H1 (cell line): Measurements from ENCODE around the gene FAM177B. TPM values are rescaled to one million over a fixed set of nuclear protein-coding genes. Genes with fewer than 3 reads are reported as not detected.
"Not testable (repeated sequence)": the region's sequence is repeated elsewhere in the genome, so short reads cannot be mapped to it uniquely, and the experiment has no call there.

Experiments
- CTCF ChIA-PET: fragments of 300-600 bp; sonication (Branson Sonifier 250); formaldehyde crosslinking; loops from one replicate; lab custom pipeline; 2021; ENCODE audit not compliant: partially characterized antibody; lab: Charles Lee
- POLR2A ChIA-PET: fragments of 300-600 bp; sonication (Branson Sonifier 250); formaldehyde crosslinking; loops from one replicate; lab custom pipeline; 2021; ENCODE audit warnings: inconsistent platforms; ENCODE audit not compliant: partially characterized antibody; lab: Charles Lee
- DNase-seq, 2 experiments: peaks; one replicate each; pipeline versions ENCODE4 v3.0.0 to v3.0.0-alpha.2; 2010 to 2022; ENCODE audit warnings: low spot score in 2 of 2, low read depth in 1 of 2, mixed read lengths in 1 of 2
- FAIRE-seq: peaks from 2 replicates; lab custom pipeline; 2011; peaks lifted over from hg19 to GRCh38; lab: Jason Lieb, UNC
- H2AFZ ChIP-seq: 2 replicates; pipeline ENCODE4 v1.8.1; 2012; ENCODE audit warnings: low read length, inconsistent platforms
- H2AK5ac ChIP-seq: 2 replicates; pipeline ENCODE4 v1.6.1; 2013; ENCODE audit warnings: low read depth, low read length
- H2BK120ac ChIP-seq: replicated peaks from 2 replicates; pipeline ENCODE3; 2013; ENCODE audit warnings: low read depth, low read length, inconsistent platforms
- H2BK12ac ChIP-seq: 2 replicates; pipeline ENCODE4 v1.6.1; 2013; ENCODE audit warnings: low read depth, low read length
- H2BK15ac ChIP-seq: 2 replicates; pipeline ENCODE4 v1.6.1; 2013; ENCODE audit warnings: low read length
- H2BK20ac ChIP-seq: 2 replicates; pipeline ENCODE4 v1.6.1; 2013; ENCODE audit warnings: low read length
- H2BK5ac ChIP-seq: 2 replicates; pipeline ENCODE4 v1.6.1; 2013; ENCODE audit warnings: low read depth, low read length
- H3K14ac ChIP-seq: 2 replicates; pipeline ENCODE4 v1.6.1; 2013; ENCODE audit warnings: inconsistent platforms; ENCODE audit not compliant: insufficient read length
- H3K18ac ChIP-seq: 2 replicates; pipeline ENCODE4 v1.6.1; 2013; ENCODE audit warnings: low read length; ENCODE audit errors: extremely low read depth
- H3K23ac ChIP-seq: 2 replicates; pipeline ENCODE4 v1.6.1; 2013; ENCODE audit warnings: inconsistent platforms; ENCODE audit not compliant: insufficient read length
- H3K23me2 ChIP-seq: 2 replicates; pipeline ENCODE4 v1.6.1; 2013; ENCODE audit warnings: low read depth, low read length
- H3K27ac ChIP-seq: 2 replicates; pipeline ENCODE4 v1.6.1; 2011; ENCODE audit warnings: low read depth, low read length, inconsistent platforms
- H3K27me3 ChIP-seq, 4 experiments: replicated peaks in 1 of 4; 1 replicate in 1 of 4; 2 replicates in 3 of 4; pipeline versions ENCODE4 v1.6.1 to v1.8.1; 2011 to 2013; ENCODE audit warnings: low read length in 3 of 4, mild to moderate bottlenecking in 3 of 4, inconsistent platforms in 2 of 4, mixed read lengths in 2 of 4, moderate library complexity in 1 of 4; ENCODE audit not compliant: control insufficient read depth in 3 of 4, insufficient read depth in 3 of 4; ENCODE audit errors: extremely low read depth in 1 of 4
- H3K36me3 ChIP-seq, 4 experiments: 2 replicates each; pipeline versions ENCODE4 v1.6.1 to v1.8.1; 2011 to 2013; ENCODE audit warnings: mild to moderate bottlenecking in 4 of 4, low read length in 3 of 4, moderate library complexity in 2 of 4, control low read depth in 1 of 4, inconsistent platforms in 1 of 4; ENCODE audit not compliant: insufficient read depth in 4 of 4, control insufficient read depth in 2 of 4
- H3K4ac ChIP-seq: replicated peaks from 2 replicates; pipeline ENCODE3; 2013; ENCODE audit warnings: low read length, low read depth, mixed read lengths, inconsistent platforms; ENCODE audit not compliant: insufficient read length
- H3K4me1 ChIP-seq, 4 experiments: replicated peaks in 1 of 4; 1 replicate in 1 of 4; 2 replicates in 3 of 4; pipeline versions ENCODE4 v1.6.1 to v1.8.1; 2011 to 2013; ENCODE audit warnings: low read length in 3 of 4, inconsistent platforms in 2 of 4, mixed read lengths in 1 of 4; ENCODE audit not compliant: insufficient read depth in 4 of 4, control insufficient read depth in 3 of 4
- H3K4me2 ChIP-seq, 2 experiments: 2 replicates each; pipeline versions ENCODE4 v1.6.1 to v1.8.1; 2011 to 2013; ENCODE audit warnings: low read depth in 2 of 2, low read length in 2 of 2, control low read depth in 1 of 2, inconsistent platforms in 1 of 2, mild to moderate bottlenecking in 1 of 2; ENCODE audit not compliant: insufficient read depth in 1 of 2
- H3K4me3 ChIP-seq, 4 experiments: fragments of 200-600, 300-600 bp in 1 of 4; sonication (generic), shearing (Covaris generic), sonication (Bioruptor Twin) in 1 of 4; 2 replicates each; pipeline versions ENCODE4 v1.5.1 to v1.8.1; 2011 to 2016; ENCODE audit warnings: low read length in 4 of 4, low read depth in 3 of 4, control low read depth in 2 of 4, inconsistent platforms in 2 of 4, mild to moderate bottlenecking in 2 of 4, mixed read lengths in 1 of 4, moderate library complexity in 1 of 4; ENCODE audit not compliant: insufficient read depth in 2 of 4; ENCODE audit errors: extremely low read depth in 1 of 4
- H3K56ac ChIP-seq: replicated peaks from 2 replicates; pipeline ENCODE3; 2013; ENCODE audit warnings: low read depth, mild to moderate bottlenecking, mixed read lengths, low read length, inconsistent platforms; ENCODE audit not compliant: insufficient read length
- H3K79me1 ChIP-seq: 2 replicates; pipeline ENCODE4 v1.6.1; 2013; ENCODE audit warnings: low read depth, low read length, control low read depth
- H3K79me2 ChIP-seq, 2 experiments: 2 replicates each; pipeline versions ENCODE4 v1.6.1 to v1.8.1; 2012 to 2013; ENCODE audit warnings: low read length in 2 of 2, mild to moderate bottlenecking in 2 of 2, inconsistent platforms in 1 of 2; ENCODE audit not compliant: insufficient read depth in 2 of 2, control insufficient read depth in 1 of 2
- H3K9ac ChIP-seq, 4 experiments: replicated peaks in 1 of 4; 1 replicate in 1 of 4; 2 replicates in 3 of 4; pipeline versions ENCODE4 v1.6.1 to v1.8.1; 2011 to 2013; ENCODE audit warnings: low read depth in 3 of 4, low read length in 3 of 4, control low read depth in 2 of 4, mild to moderate bottlenecking in 2 of 4, moderate library complexity in 2 of 4, inconsistent platforms in 1 of 4; ENCODE audit errors: extremely low read depth in 1 of 4
- H3K9me3 ChIP-seq, 2 experiments: 2 replicates each; pipeline versions ENCODE4 v1.6.1 to v1.8.1; 2012 to 2013; ENCODE audit warnings: mild to moderate bottlenecking in 2 of 2, moderate library complexity in 2 of 2, control low read depth in 1 of 2, inconsistent platforms in 1 of 2, low read depth in 1 of 2, low read length in 1 of 2, mixed read lengths in 1 of 2; ENCODE audit not compliant: insufficient read depth in 2 of 2
- H4K20me1 ChIP-seq, 2 experiments: replicated peaks in 1 of 2; 2 replicates each; pipeline versions ENCODE3 to v1.8.1; 2011 to 2013; ENCODE audit warnings: inconsistent platforms in 2 of 2, low read length in 2 of 2, mild to moderate bottlenecking in 1 of 2; ENCODE audit not compliant: insufficient read depth in 2 of 2, control insufficient read depth in 1 of 2
- H4K5ac ChIP-seq: 2 replicates; pipeline ENCODE4 v1.6.1; 2013; ENCODE audit warnings: low read length, low read depth, mixed read lengths, inconsistent platforms; ENCODE audit not compliant: insufficient read length
- H4K8ac ChIP-seq: 2 replicates; pipeline ENCODE4 v1.8.0; 2013; ENCODE audit warnings: mild to moderate bottlenecking, moderate library complexity, low read length, inconsistent platforms; ENCODE audit not compliant: insufficient read depth; ENCODE audit errors: extremely low read depth
- H4K91ac ChIP-seq: replicated peaks from 2 replicates; pipeline ENCODE3; 2013; ENCODE audit warnings: low read length, mixed read lengths, inconsistent platforms; ENCODE audit not compliant: insufficient read length
- CEBPB ChIP-seq: IDR thresholded peaks from 2 replicates; pipeline ENCODE4 v1.6.1; 2012; ENCODE audit warnings: low read depth, low read length
- WGBS, 2 experiments: shearing (Covaris generic) in 1 of 2; methylation state at CpG; one replicate each; pipeline versions ENCODE4 v1.1.6 to v1.1.7; 2013 to 2015; ENCODE audit warnings: low lambda C conversion rate in 2 of 2, mixed read lengths in 2 of 2, inconsistent platforms in 1 of 2, low coverage in 1 of 2, missing lambda C conversion rate in 1 of 2; ENCODE audit not compliant: insufficient replicate concordance in 2 of 2, insufficient coverage in 1 of 2, insufficient read length in 1 of 2; ENCODE audit errors: extremely low coverage in 1 of 2, missing lambda C conversion rate in 1 of 2; 5-methylcytosine and 5-hydroxymethylcytosine counted together
- polyA plus RNA-seq, 7 experiments: library from polyadenylated mRNA; depleted of rRNA in 3 of 7; stranded (reverse) in 5 of 7; unstranded in 2 of 7; fragments of >200 nt in 5 of 7; fragments of 200-250 nt in 2 of 7; gene quantifications; 1 replicate in 5 of 7; 2 replicates in 1 of 7; 4 replicates in 1 of 7; pipeline versions ENCODE4 v1.2.1 to v1.2.3, GENCODE V29; 2011 to 2013; ENCODE audit warnings: missing spikeins in 2 of 7, mixed read lengths in 2 of 7
- total RNA-seq: library from RNA; stranded (reverse); fragmentation: NEBNext Ultra II Directional; extraction: Animal tissue kit (Norgen Biotek cat#: 25700); gene quantifications from 2 replicates; pipeline ENCODE4 v1.2.1, GENCODE V29; 2021

Gene FAM177B
- total and polyA plus RNA-seq, 2 of the 8 experiments (the other 6 are each of a cell fraction or from before 2014, with no cell fraction given): 0.06 TPM; not detected in 1

DNA sequence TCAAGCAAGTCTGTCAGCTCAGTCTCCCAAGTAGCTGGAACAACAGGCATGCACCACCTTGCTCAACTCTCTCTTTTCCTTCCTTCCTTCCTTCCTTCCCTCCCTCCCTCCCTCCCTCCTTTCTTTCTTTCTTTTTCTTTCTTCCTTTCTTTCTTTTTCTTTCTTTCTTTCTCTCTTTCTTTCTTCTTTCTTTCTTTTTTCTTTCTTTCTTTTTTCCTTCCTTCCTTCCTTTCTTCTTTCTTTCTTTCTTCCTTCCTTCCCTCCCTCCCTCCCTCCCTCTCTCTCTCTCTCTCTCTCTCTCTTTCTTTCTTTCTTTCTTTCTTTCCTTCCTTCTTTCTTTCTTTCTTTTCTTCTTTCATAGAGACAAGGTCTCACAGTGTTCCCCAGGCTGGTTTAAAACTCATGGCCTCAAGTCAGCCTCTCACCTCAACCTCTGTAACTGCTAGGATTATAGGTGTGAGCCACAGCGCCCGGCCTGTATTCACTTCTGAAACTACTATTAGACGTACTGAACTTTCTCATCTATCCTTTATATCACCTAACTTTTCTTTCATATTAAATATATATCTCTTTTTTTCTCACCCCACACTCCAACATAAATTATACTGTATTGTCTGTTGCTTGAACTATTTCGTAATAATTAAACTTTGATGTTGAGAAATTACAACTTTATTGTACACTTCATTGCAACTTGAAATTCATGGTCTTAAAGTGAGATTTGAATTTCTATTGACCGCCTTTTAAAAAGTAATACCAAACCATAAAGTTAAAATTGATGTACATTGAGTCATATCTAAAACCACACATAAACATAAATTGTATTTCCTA lies 4.8 kb downstream of the FAM177B start:
- H3K23me2 ChIP-seq, H2BK15ac ChIP-seq, H3K27ac ChIP-seq, H4K20me1 ChIP-seq, H3K4ac ChIP-seq, H3K4me1 ChIP-seq, H3K23ac ChIP-seq, CTCF ChIA-PET, H4K91ac ChIP-seq, POLR2A ChIA-PET, H3K4me3 ChIP-seq, FAIRE-seq, DNase-seq, H3K27me3 ChIP-seq, H2BK12ac ChIP-seq, H4K5ac ChIP-seq, H3K9ac ChIP-seq, H3K9me3 ChIP-seq, H3K4me2 ChIP-seq, H2AFZ ChIP-seq, H3K56ac ChIP-seq, H4K8ac ChIP-seq, H3K18ac ChIP-seq, H2BK120ac ChIP-seq, H3K14ac ChIP-seq, H2BK20ac ChIP-seq, H3K79me2 ChIP-seq, H3K79me1 ChIP-seq, H2BK5ac ChIP-seq, H2AK5ac ChIP-seq, H3K36me3 ChIP-seq: not testable (repeated sequence)
- 86 to 100% methylated on average over 1 to 5 of the region's 5 CpGs for WGBS, 2 experiments
- TF ChIP-seq CEBPB: peak; percentile 36; the same call in 1 of the 2 replicates
